Fibroblast of skin of left biceps (primary cell): Measurements from ENCODE around the gene AXIN2.
"Not testable (repeated sequence)": the region's sequence is repeated elsewhere in the genome, so short reads cannot be mapped to it uniquely, and the experiment has no call there.

Source experiments
- DNase-seq, 2 experiments: peaks; one replicate each; pipeline ENCODE4 v3.0.0-alpha.2; 2013; ENCODE audit warnings: low read depth in 2 of 2

The AXIN2 gene

GRCh38 chr17:65518256-65518655 is 43.2 kb downstream of the AXIN2 start:
- no peak for DNase-seq

- peak; percentile 33 to 35 for DNase-seq
These were observed 45.2 kb downstream of the AXIN2 start for GRCh38 chr17:65515959-65516948.

GRCh38 chr17:65515512-65515911 is 45.9 kb downstream of the AXIN2 start:
- no peak for DNase-seq

DNA sequence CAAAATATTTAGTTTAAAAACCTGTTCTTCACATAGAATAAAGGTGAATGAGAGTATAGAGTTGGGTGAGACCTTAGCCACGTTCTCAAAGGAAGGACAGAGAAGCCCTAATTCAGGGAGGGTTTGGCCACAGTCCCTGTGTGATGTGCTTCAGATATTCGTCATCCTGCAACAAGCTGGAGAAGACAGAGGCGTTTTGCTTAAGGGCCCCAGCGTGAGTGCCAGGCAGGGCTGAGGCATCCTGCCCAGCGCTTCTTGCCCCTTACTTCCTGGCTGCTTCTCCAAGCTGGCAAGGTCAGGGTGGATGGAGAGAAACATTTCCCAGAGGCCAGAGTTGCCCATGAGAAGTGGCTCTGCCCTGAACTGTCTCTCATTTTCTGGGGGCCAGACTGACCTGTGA is 46.9 kb downstream of the AXIN2 start:
- DNase-seq, result peak in 1 of 2 experiments; percentile 30

DNA sequence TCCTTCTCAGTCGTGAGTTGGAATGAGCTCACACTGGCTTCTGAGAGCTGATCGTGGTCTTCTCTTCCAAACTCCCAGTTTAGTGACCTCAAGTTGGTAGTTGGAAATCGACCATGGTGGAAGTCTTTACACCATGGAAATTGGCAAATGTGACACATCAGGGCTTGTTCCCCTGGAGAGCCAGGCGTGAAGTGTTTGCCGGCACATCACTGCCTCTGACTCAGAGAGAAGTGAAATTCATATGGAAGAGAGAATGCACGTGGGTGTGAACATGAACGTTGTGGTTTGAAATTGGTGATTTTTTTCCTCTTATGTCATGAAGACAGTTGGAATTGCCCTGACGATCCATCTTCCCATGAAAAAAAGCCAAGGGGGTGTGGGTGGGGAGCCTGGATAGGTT is 47.4 kb downstream of the AXIN2 start:
- DNase-seq, result peak; percentile 70 to 77

DNA sequence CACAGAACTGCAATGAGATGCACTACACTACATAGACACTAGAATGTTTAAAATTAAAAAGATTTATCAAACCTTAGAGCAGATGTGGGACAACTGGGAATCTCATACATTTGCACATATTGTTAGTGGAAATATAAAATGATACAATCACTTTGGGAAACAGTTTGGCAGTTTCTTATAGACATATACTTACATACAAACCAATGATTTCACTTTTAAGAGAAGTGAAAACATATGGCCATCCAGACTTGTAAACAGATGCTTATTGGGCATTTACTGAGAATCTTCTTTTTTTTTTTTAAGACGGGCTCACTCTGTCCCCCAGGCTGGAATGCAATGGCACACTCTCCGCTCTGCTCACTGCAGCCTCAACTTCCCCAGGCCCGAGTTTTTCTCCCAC is 50.1 kb downstream of the AXIN2 start:
- no peak for DNase-seq

GRCh38 chr17:65509032-65509431 is 52.4 kb downstream of the AXIN2 start:
- no peak for DNase-seq

DNA sequence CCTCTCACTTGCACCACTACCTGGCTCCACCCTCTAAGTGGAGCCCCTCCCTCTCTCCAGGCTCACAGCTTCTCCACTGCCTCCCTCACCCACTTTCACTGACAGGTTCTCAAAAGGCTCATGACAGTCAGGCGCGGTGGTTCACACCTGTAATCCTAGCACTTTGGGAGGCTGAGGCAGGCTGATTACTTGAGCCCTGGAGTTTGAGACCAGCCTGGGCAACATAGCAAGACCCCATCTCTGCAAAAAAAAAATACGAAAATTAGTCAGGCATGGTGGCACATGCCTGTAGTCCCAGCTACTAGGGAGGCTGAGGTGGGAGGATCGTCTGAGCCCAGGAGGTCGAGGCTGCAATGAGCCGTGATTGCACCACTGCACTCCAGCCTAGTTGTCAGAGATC is 56.8 kb downstream of the AXIN2 start:
- DNase-seq, result not testable (repeated sequence)

DNA sequence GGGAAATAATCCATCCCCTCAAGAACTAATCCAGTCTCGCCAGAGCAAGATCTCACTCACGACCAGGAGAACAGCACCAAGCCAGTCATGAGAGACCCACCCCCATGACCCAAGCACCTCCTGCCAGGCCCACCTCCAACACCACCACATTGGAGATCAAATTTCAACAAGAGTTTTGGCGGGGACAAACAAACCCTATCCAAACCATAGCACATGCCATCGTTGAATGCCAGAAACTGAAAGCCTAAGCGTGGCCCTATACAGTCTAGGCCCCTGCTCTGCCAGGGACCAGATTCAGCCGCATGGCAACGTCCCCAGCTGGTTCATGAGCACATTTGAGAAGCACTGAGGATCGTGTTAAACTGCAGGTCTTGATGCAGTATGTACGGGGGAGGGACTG is 57.3 kb downstream of the AXIN2 start:
- DNase-seq, result no peak

DNA sequence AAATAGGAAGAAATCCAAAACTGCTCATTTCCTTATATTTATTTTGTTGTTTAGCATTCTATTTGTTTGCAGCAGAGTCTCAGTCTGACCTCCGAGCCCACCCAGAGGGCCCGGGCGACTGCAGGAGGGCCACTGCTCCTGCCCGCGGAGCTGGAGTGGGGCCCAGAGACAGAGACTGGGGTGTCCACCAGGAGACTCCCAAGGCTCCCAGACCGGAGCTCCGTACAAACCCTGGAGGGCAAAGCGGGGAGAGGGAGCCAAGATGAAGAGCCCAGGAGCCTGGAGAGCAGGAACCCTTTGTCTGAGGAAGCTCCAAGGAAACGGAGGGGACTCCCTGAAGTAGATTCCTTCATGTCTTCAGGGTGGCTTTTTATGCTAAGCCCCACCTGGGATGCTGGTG is 57.9 kb downstream of the AXIN2 start:
- DNase-seq, result no peak

- no peak for DNase-seq
These were observed 62.6 kb downstream of the AXIN2 start for GRCh38 chr17:65498816-65499215.

DNA sequence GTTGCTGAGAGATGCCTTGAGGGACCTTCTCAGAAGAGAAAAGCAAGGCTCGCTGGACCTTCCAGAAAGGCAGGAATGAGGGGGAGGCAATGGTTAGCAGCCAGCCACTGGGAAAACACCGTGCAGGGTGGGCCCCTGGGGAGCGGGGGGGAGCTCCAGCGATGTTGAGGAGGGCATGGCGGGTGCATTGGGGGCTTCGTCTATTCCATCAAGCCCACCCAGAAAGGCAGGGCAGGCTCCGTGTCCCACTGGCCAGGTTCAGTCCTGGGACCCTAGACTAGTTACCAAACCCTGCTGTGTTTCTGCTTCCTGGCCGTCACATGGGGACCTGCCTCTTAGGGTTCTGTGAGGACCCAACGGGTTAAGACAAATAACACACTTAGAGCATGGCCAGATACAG is 64.6 kb downstream of the AXIN2 start:
- no peak for DNase-seq

- no peak for DNase-seq
These were observed 66.1 kb downstream of the AXIN2 start for GRCh38 chr17:65495122-65496055.

DNA sequence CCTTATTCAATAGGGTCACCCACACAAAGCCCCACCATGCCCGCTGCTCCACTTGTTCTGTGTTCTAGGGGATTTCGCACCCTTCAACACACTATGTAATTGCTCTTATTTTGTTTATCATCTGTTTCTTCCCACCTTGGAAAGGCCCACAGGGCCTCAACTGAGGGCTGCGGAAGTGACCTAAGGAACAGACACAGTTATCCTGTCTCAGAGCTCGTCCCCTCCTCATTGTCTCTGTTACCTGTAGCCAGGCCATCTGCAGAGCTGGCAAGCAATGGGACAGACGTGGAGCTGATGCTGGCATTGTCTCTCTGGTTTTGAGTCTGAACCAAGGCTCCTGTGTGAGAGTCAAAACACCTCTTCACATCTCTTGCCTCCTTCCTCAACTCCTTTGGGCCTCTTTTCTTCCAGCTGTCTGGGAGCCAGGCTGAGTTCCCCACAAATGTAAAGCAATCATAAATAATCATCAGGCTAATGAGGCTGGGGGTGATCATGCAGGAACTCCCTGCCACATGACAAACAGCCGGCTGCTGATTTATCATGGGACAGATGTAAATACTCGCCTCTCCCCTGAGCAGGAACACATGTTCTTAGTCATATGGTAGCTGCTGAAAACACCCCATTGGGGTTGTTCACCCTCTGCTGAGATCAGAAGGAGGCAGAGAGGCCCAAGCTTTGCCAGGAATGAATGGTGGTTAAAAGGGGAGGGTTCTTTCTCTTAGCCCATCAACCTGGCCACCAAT is 71.9 kb downstream of the AXIN2 start:
- DNase-seq, result no peak

GRCh38 chr17:65488665-65489064 is 72.8 kb downstream of the AXIN2 start:
- DNase-seq, result no peak

GRCh38 chr17:65487990-65488389 is 73.5 kb downstream of the AXIN2 start:
- no peak for DNase-seq

DNA sequence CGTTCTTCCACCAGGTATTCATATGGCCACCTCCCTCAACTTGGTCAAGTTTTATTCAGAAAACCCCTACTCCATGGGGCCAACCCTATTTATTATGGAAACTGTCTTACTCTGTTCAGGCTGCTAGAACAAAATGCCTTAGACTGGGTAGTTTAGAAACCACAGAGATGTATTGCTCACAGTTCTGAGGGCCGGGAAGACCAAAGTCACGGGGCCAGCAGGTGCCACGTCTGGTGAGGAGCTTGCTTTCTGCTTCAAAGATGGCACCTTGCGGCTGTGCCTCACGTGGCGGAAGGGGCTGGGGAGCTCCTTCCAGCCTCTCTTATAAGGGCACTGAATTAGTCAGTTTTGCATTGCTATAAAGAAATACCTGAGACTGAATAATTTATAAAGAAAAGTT is 74.3 kb downstream of the AXIN2 start:
- DNase-seq, result no peak

DNA sequence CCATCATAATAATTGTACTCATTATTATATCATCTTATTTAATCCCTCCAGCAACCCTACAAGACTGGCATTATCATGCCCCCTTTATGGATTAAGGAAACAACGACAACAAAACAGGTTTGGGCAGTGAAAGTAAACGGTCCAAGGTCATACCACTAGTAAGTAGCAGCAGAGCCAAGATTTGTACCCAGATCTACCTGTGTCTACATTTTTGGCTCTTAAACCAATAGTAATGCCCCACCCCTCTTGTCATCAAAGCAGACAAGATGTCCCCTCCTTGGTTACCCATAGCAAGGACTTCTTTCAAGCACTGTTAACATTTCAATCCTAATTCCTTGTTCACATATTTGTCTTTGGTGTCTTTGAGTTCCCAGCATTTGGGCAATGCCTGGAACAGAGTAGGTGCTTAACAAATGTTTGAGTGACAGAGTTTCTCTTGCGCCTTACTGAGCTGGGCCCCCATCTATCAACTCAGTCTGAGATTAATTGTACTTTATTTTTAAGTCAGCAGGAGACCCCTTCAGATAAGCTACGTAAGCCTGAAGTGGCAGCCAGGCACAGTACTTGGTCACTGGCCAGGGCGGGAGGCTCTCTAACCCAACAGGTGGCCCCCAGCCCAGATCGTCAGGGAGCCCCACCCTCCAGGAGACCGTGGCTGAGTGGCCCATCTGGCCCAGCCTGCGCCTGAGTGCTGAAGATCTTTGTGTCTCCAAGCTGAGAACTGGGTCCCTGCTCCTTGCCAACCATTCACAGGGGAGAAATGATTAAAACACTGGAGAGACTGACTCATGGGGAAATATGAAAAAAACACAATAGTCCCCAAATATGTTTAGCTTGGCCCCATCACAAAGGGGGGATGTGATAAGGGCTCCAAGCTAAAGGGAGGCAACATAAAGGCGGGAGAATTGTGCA is 75.8 kb downstream of the AXIN2 start:
- DNase-seq, result no peak

DNA sequence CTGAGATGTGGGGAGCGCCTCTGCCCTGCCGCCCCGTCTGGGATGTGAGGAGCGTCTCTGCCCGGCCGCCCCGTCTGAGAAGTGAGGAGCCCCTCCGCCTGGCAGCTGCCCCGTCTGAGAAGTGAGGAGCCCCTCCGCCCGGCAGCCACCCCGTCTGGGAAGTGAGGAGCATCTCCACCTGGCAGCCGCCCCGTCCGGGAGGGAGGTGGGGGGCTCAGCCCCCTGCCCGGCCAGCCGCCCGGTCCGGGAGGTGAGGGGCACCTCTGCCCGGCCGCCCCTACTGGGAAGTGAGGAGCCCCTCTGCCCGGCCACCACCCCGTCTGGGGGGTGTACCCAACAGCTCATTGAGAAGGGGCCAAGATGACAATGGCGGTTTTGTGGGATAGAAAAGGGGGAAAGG is 77.0 kb downstream of the AXIN2 start:
- DNase-seq, result not testable (repeated sequence)

DNA sequence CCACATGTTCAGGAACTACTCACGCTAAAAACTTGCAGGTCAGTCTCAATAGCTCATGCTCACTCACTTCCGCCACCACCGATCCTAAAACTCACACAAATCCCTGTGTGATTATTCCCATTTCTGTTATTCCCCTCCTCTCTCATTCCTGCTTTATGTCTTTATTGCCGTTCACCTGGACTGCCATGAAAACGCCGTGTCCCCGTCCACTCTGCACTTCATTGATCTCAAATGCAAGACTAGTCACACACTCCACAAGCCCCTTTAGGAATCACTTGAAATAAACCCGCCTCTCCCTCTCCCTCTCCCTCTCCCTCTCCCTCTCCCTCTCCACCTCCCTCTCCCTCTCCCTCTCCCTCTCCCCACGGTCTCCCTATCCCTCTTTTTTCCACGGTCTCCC is 78.0 kb downstream of the AXIN2 start:
- no peak for DNase-seq

- no peak for DNase-seq
These were observed 79.2 kb downstream of the AXIN2 start for GRCh38 chr17:65482201-65482600.
